ENCODE results near the gene PACS2.

PACS2 gene

GRCh38 chr14:105376521-105377440, 62.2 kb downstream of the PACS2 start:
- no peak for ATAC-seq
- TF ChIP-seq CREB5 (CRISPR knock-in tag; IDR thresholded peaks at IDR 0.05; ENCODE audit: low read depth) (no peak), GLIS3 (CRISPR knock-in tag; IDR thresholded peaks at IDR 0.05) (no peak), ZFP3 (CRISPR knock-in tag; IDR thresholded peaks at IDR 0.05) (no peak), ARNTL (CRISPR knock-in tag; IDR thresholded peaks at IDR 0.05; ENCODE audit: borderline replicate concordance, low read depth) (no peak), CSRNP3 (CRISPR knock-in tag; IDR thresholded peaks at IDR 0.05) (no peak), BACH2 (CRISPR knock-in tag; IDR thresholded peaks at IDR 0.05; ENCODE audit: borderline replicate concordance) (no peak)

- no peak for TF ChIP-seq ZNF565 (CRISPR knock-in tag; conservative IDR thresholded peaks at IDR 0.05; ENCODE audit: low read depth)
- TF ChIP-seq ZNF8 (CRISPR knock-in tag; IDR thresholded peaks at IDR 0.05) = no peak
- no peak for TF ChIP-seq SNAI2 (CRISPR knock-in tag; IDR thresholded peaks at IDR 0.05)
- no peak for ATAC-seq
These were observed 63.1 kb downstream of the PACS2 start for GRCh38 chr14:105377555-105378182.

- no peak for TF ChIP-seq CSDC2 (CRISPR knock-in tag; IDR thresholded peaks at IDR 0.05)
- TF ChIP-seq CSRNP3 (CRISPR knock-in tag; IDR thresholded peaks at IDR 0.05) = no peak
- TF ChIP-seq GLIS3 (CRISPR knock-in tag; IDR thresholded peaks at IDR 0.05) = no peak
- TF ChIP-seq OSR1 (CRISPR knock-in tag; IDR thresholded peaks at IDR 0.05) = no peak
- TF ChIP-seq PPARA (CRISPR knock-in tag; IDR thresholded peaks at IDR 0.05; ENCODE audit: borderline replicate concordance) = no peak
- no peak for TF ChIP-seq ZNF70 (CRISPR knock-in tag; IDR thresholded peaks at IDR 0.05)
These were observed 63.7 kb downstream of the PACS2 start for GRCh38 chr14:105378199-105378598.

GRCh38 chr14:105378873-105379685, 64.5 kb downstream of the PACS2 start:
- no peak for TF ChIP-seq TSHZ2 (CRISPR knock-in tag; IDR thresholded peaks at IDR 0.05)
- TF ChIP-seq ZFP30 (CRISPR knock-in tag; IDR thresholded peaks at IDR 0.05) = no peak
- TF ChIP-seq ZC3H10 (CRISPR knock-in tag; IDR thresholded peaks at IDR 0.05) = no peak
- no peak for TF ChIP-seq ZNF565 (CRISPR knock-in tag; conservative IDR thresholded peaks at IDR 0.05; ENCODE audit: low read depth)
- no peak for TF ChIP-seq ESRRG (CRISPR knock-in tag; IDR thresholded peaks at IDR 0.05)
- TF ChIP-seq ZNF8 (CRISPR knock-in tag; IDR thresholded peaks at IDR 0.05) = no peak
- no peak for TF ChIP-seq OSR1 (CRISPR knock-in tag; IDR thresholded peaks at IDR 0.05)
- TF ChIP-seq PPARA (CRISPR knock-in tag; IDR thresholded peaks at IDR 0.05; ENCODE audit: borderline replicate concordance) = no peak
- TF ChIP-seq GLIS3 (CRISPR knock-in tag; IDR thresholded peaks at IDR 0.05) = no peak
- ATAC-seq = no peak

More at GRCh38 chr14:105378199-105378598, 63.7 kb downstream of the PACS2 start:
- ATAC-seq = no peak
